Astrocyte of the cerebellum (primary cell): ENCODE data around the gene TSR3.

Source experiments
- DNase-seq: peaks from one replicate; pipeline ENCODE4 v3.0.0-alpha.2; 2011; ENCODE audit warnings: low read depth
- H3K4me3 ChIP-seq: 2 replicates; pipeline ENCODE4 v1.5.1; 2011; ENCODE audit warnings: mild to moderate bottlenecking, low read depth, low read length, moderate library complexity
- in situ Hi-C: cut with HindIII; loops from 2 replicates; pipeline ENCODE4 v1.10.0; 2017; ENCODE audit warnings: low sequenced_read_pairs
- TF ChIP-seq, protein P1 (sequence below): IDR thresholded peaks from 2 replicates; pipeline ENCODE4 v1.5.1; 2012; ENCODE audit warnings: low read length, low read depth, moderate library complexity, mild to moderate bottlenecking; ENCODE audit errors: missing control alignments

TSR3 gene

GRCh38 chr16:1378804-1379303 is 27.2 kb upstream of the TSR3 start:
- TF ChIP-seq, protein P1, sequence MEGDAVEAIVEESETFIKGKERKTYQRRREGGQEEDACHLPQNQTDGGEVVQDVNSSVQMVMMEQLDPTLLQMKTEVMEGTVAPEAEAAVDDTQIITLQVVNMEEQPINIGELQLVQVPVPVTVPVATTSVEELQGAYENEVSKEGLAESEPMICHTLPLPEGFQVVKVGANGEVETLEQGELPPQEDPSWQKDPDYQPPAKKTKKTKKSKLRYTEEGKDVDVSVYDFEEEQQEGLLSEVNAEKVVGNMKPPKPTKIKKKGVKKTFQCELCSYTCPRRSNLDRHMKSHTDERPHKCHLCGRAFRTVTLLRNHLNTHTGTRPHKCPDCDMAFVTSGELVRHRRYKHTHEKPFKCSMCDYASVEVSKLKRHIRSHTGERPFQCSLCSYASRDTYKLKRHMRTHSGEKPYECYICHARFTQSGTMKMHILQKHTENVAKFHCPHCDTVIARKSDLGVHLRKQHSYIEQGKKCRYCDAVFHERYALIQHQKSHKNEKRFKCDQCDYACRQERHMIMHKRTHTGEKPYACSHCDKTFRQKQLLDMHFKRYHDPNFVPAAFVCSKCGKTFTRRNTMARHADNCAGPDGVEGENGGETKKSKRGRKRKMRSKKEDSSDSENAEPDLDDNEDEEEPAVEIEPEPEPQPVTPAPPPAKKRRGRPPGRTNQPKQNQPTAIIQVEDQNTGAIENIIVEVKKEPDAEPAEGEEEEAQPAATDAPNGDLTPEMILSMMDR = no peak

DNA sequence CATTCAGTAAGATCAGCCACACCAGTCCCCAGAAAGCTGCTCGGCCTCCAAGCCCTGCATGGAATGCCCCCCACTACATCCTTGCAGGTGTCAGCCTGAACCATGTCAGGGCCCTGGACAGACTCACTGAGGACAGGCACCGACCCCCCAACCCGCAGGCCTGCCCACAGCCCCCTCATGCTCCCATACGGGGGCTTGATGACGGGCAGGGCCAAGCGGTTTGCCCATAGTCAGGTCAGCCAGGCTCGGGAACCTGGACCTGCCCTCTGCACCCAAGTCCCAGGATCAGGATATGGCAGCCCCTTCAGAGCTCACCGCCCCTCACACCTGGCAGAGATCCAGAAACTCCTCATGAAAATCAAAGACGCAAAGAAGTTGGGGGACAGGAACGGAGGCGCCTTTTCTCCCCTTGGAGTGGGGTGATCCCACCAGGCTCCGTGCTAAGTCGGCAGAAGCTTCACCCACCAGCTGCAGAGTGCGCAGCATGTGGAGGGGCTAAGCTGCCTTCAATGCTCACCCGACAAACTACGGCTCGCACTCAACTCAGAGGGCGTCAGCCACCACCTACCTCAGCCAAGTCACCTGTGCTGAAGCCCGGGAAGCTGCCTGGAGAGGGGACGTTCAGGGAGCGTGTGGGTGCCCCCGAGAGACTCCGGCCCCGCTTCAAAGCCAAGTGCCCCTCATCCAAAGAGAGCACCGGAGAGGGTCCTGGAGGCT is 26.6 kb upstream of the TSR3 start:
- in situ Hi-C loops = loop anchor here (25.0 kb wide), 2 partner anchors 91 to 109 kb away; partner anchors contain the start of genes CLCN7, PTX4 and TELO2
- no peak for DNase-seq
- TF ChIP-seq, protein P1 = no peak
- peak overlapping the region; percentile 47 for H3K4me3 ChIP-seq

More at GRCh38 chr16:1378804-1379303, 27.2 kb upstream of the TSR3 start:
- H3K4me3 ChIP-seq = peak overlapping the region; percentile 47
- DNase-seq = no peak
- in situ Hi-C loops = loop anchor here (25.0 kb wide), 2 partner anchors 92 to 108 kb away; partner anchors contain the start of genes CLCN7, PTX4 and TELO2

DNA sequence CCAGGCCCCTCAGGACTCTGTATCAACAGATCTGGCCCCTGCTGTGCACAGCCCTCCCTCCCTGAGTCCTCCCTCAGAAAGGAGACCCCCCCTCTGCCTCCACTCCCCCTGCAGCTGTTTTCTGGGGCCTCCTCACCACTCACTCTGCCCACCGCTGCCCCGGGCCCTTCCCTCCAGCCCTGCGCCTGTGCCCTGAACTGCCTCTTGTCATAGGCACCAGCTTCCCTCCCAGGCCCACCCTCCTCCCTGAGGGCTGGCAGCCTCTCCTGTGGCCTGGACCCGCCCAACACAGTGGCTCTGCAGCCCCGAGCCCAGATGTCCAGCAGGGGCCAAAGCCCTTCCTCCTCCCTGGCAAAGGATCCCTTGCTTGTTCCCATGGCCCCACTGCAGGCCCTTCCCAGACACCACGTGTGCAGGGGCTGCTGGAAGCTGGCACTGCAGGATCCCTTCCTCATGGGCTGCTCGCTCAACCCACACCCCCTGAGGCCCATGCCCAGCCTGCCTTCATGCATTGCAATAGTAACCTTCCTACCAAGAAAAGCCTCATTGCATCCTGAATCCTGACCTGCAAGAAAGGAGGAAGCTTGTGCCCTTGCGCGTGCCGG is 25.8 kb upstream of the TSR3 start:
- TF ChIP-seq, protein P1 = no peak
- in situ Hi-C loops = loop anchor here (25.0 kb wide), 2 partner anchors 90 to 110 kb away; partner anchors contain the start of genes CLCN7, PTX4 and TELO2
- DNase-seq = no peak
- no peak overlapping the region for H3K4me3 ChIP-seq

DNA sequence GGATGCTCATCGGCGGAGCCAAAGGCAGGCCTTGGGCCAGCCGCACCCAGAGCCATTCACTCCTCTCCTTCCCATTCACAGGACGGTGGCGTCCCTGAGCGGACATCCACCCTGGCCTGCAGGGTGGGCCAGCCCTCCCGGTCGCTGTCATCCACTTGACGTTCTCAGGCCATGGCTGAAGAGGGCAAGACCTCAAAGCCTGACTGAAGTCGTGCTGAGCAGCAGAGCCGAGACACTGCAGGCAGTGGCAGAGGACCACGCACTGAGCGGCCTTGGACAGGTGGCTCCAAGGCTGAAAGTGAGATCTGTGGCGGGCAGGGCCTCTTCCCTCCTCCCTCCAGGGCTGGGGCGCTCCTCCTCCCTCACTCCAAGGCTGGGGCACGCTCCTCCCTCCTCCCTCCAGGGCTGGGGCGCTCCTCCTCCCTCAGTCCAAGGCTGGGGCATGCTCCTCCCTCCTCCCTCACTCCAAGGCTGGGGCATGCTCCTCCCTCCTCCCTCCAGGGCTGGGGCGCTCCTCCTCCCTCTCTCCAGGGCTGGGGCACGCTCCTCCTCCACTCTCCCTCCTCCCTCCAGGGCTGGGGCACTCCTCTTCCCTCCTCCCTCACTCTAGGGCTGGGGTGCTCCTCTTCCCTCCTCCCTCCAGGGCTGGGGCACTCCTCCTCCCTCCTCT is 24.2 kb upstream of the TSR3 start:
- H3K4me3 ChIP-seq = no peak overlapping the region
- in situ Hi-C loops = loop anchor here (25.0 kb wide), 2 partner anchors 89 to 111 kb away; partner anchors contain the start of genes CLCN7, PTX4 and TELO2

GRCh38 chr16:1375298-1375640 is 23.6 kb upstream of the TSR3 start:
- no peak overlapping the region for H3K4me3 ChIP-seq
- in situ Hi-C loops = loop anchor here (25.0 kb wide), 2 partner anchors 88 to 112 kb away; partner anchors contain the start of genes CLCN7, PTX4 and TELO2
- DNase-seq = no peak
- TF ChIP-seq, protein P1 = no peak

More for the DNA sequence above, 24.2 kb upstream of the TSR3 start:
- TF ChIP-seq, protein P1 = no peak
- DNase-seq = no peak
